Cardiac muscle cell (in vitro differentiated cells and primary cell): ENCODE measurements around the gene SPATS2L. TPM values are rescaled to one million over a fixed set of nuclear protein-coding genes. Genes with fewer than 3 reads are reported as not detected.

ENCODE experiments used
- DNase-seq, 2 donors: peaks; one replicate each; pipeline versions ENCODE4 v3.0.0 to v3.0.0-alpha.2; 2010 to 2017; ENCODE audit warnings: low read depth in 1 of 2, low spot score in 1 of 2
- H3K27ac ChIP-seq: fragments of 200-600 bp; sonication (generic); 2 replicates; pipeline ENCODE4 v1.5.1; 2016
- H3K27me3 ChIP-seq: fragments of 200-600 bp; sonication (generic); 2 replicates; pipeline ENCODE4 v1.6.0; 2016; ENCODE audit warnings: control low read depth
- H3K36me3 ChIP-seq: fragments of 200-600 bp; sonication (generic); 2 replicates; pipeline ENCODE4 v1.5.1; 2016; ENCODE audit warnings: control low read depth
- H3K4me1 ChIP-seq: fragments of 200-600 bp; sonication (generic); 2 replicates; pipeline ENCODE4 v1.8.1; 2017; ENCODE audit warnings: low read depth, mild to moderate bottlenecking, mixed run types
- H3K4me3 ChIP-seq: fragments of 200-600 bp; sonication (generic); 2 replicates; pipeline ENCODE4 v1.5.1; 2016; ENCODE audit warnings: mild to moderate bottlenecking
- H3K9me3 ChIP-seq: fragments of 200-600 bp; sonication (generic); 2 replicates; pipeline ENCODE4 v1.5.1; 2017; ENCODE audit warnings: low read depth, mild to moderate bottlenecking, control low read depth
- CTCF ChIP-seq: IDR thresholded peaks from 2 replicates; pipeline ENCODE4 v1.5.1; 2012; ENCODE audit warnings: low read depth, mild to moderate bottlenecking, low read length
- polyA plus RNA-seq: library from polyadenylated mRNA; unstranded; fragments of >200 nt; fragmentation: Nextera tagmentation; extraction: Ambion mirVana; gene quantifications from 2 replicates; pipeline ENCODE4 v1.2.1, GENCODE V29; 2016
- total RNA-seq: library from RNA; depleted of rRNA; stranded (reverse); fragments of >200 nt; gene quantifications from 2 replicates; pipeline ENCODE4 v1.2.3, GENCODE V29; 2016

SPATS2L gene
- total and polyA plus RNA-seq, 2 experiments from 2014 or later: 20.0 to 37.4 TPM

DNA sequence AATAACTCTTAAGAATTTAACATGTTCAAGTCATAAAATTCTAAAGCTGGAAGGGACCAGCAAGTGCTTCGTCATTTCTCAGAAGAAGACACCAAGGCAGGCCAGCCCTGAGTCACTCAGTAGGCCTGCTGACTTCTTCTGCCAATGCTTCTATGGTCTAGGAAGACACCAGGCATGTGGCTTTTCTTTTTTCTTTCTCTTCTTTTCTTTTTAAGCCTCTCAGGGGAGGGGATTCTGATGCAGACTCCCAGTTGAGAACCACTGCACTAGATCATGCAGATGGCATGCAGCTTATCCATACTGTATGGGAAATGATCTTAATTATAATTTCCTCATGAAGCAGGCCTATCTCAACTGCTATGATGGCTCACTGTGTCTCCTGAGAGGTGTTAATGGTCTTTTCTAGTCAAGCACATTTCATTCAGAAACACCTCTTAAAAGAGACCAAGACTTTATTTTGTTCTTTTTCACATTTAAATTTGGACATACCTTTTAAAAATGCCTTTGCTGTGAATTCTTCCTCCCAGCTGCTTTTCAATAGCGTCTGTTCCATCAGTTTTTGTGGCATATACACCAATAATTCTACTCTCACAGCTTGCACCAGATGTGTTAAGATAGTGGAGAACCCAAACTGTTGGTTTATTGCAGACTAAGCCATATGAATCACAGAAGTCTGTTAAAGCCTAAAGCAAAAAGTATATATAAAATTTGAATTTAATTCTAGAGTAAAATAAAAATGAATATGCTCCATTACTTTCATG lies 192.1 kb downstream of the SPATS2L start:
- Histone ChIP-seq H3K27ac (no peak overlapping the region), H3K4me3 (no peak overlapping the region), H3K36me3 (peaks cover 17% of the 10 kb centered on the region), H3K27me3 (no peaks in the 10 kb centered on the region), H3K9me3 (no peaks in the 10 kb centered on the region), H3K4me1 (no peaks in the 10 kb centered on the region)
- no peak for DNase-seq
- no peak for TF ChIP-seq CTCF

GRCh38 chr2:200502196-200502595 lies 195.7 kb downstream of the SPATS2L start:
- Histone ChIP-seq H3K27me3 (no peaks in the 10 kb centered on the region), H3K9me3 (no peaks in the 10 kb centered on the region), H3K4me1 (no peaks in the 10 kb centered on the region), H3K4me3 (no peak overlapping the region), H3K36me3 (peaks cover 17% of the 10 kb centered on the region), H3K27ac (no peak overlapping the region)
- no peak for DNase-seq
- no peak for TF ChIP-seq CTCF

DNA sequence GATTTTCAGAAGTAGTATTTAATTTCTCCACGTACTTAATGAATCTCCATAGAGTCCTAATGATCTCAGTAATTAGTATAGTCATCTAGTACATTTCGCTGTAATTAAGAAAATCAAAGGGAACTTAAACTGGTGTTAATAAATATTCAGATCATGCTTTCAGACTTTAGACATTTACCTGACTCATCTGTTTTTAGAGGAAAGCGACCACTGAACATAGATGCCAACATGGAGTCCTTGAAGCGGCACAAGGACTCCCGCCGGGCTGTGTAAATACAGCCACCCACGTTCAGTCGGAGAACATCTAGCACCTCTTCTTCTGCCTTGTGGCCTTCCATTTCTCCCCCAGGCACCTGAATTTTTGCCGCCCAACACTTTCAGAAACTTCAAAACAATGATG lies 200.2 kb downstream of the SPATS2L start:
- no peak for TF ChIP-seq CTCF
- no peaks in the 10 kb centered on the region for H3K9me3 ChIP-seq
- no peaks in the 10 kb centered on the region for H3K27me3 ChIP-seq
- no peak overlapping the region for H3K27ac ChIP-seq
- H3K36me3 ChIP-seq: peaks cover 8% of the 10 kb centered on the region
- no peak overlapping the region for H3K4me3 ChIP-seq
- H3K4me1 ChIP-seq: peaks cover 5% of the 10 kb centered on the region
- DNase-seq: no peak

- Histone ChIP-seq H3K4me1 (peaks cover 5% of the 10 kb centered on the region), H3K27me3 (no peaks in the 10 kb centered on the region)
- no peak for TF ChIP-seq CTCF
Measured at GRCh38 chr2:200507179-200507578, 200.7 kb downstream of the SPATS2L start.

DNA sequence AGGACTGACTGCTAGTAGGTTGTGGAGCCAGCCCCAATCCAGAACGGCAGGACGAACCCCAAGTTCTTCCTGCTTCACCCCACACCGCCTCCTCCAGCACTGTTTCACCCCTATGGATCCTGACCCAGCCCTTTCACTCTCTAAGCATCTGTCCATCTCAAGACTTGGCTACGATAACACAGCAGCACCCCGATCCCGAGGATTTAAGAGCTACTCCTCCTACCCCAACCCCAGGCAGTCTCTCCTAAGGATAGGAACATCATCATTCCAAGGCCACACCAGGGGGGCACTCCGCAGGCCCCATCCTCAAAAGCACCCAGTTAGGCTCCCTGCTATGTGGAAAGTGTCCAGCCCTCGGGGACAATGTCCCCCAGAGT lies 202.7 kb downstream of the SPATS2L start:
- Histone ChIP-seq H3K4me3 (peak overlapping the region; percentile 61), H3K27ac (peak overlapping the region; percentile 25), H3K27me3 (peaks cover 2% of the 10 kb centered on the region), H3K4me1 (peaks cover 5% of the 10 kb centered on the region), H3K9me3 (no peaks in the 10 kb centered on the region), H3K36me3 (peaks cover 6% of the 10 kb centered on the region)
- TF ChIP-seq CTCF: no peak
- DNase-seq: peak; percentile 9 to 10

More at GRCh38 chr2:200507179-200507578, 200.7 kb downstream of the SPATS2L start:
- H3K9me3 ChIP-seq: no peaks in the 10 kb centered on the region
- H3K4me3 ChIP-seq: no peak overlapping the region
- no peak for DNase-seq
- H3K27ac ChIP-seq: no peak overlapping the region
- peaks cover 8% of the 10 kb centered on the region for H3K36me3 ChIP-seq
